ENCODE results near the gene CTSG.

- TF ChIP-seq CTCF (IDR thresholded peaks at IDR 0.05), result no peak
- TF ChIP-seq EP300 (IDR thresholded peaks at IDR 0.05), result no peak
Measured at GRCh38 chr14:24534286-24534685, 41.8 kb downstream of the CTSG start.
